Fibroblast of lung (primary cell): ENCODE results near the gene NUP85. TPM values are rescaled to one million over a fixed set of nuclear protein-coding genes. Genes with fewer than 3 reads are reported as not detected.

Source experiments
- DNase-seq, 2 donors: peaks; one replicate each; pipeline versions ENCODE4 v3.0.0 to v3.0.0-alpha.2; 2010; ENCODE audit warnings: low read depth in 2 of 2
- H2AFZ ChIP-seq: 2 replicates; pipeline ENCODE4 v1.5.1; 2012; ENCODE audit warnings: low read length, control low read depth, inconsistent platforms
- H3K27ac ChIP-seq: 2 replicates; pipeline ENCODE4 v1.5.1; 2011; ENCODE audit warnings: low read length, control low read depth; ENCODE audit not compliant: insufficient read depth
- H3K27me3 ChIP-seq: 2 replicates; pipeline ENCODE4 v1.5.1; 2011; ENCODE audit warnings: mild to moderate bottlenecking, low read length; ENCODE audit not compliant: control insufficient read depth, insufficient read depth
- H3K36me3 ChIP-seq: 2 replicates; pipeline ENCODE4 v1.5.1; 2011; ENCODE audit warnings: low read length; ENCODE audit not compliant: control insufficient read depth, insufficient read depth
- H3K4me1 ChIP-seq: 2 replicates; pipeline ENCODE4 v1.5.1; 2011; ENCODE audit warnings: low read length; ENCODE audit not compliant: control insufficient read depth, insufficient read depth; ENCODE audit errors: extremely low read depth
- H3K4me2 ChIP-seq: 2 replicates; pipeline ENCODE4 v1.5.1; 2011; ENCODE audit warnings: low read length, control low read depth; ENCODE audit not compliant: insufficient read depth; ENCODE audit errors: extremely low read depth
- H3K4me3 ChIP-seq, 4 experiments: fragments of 200-600 bp in 1 of 4; sonication (generic) in 1 of 4; replicated peaks in 1 of 4; 2 replicates each; pipeline ENCODE4 v1.5.1; 2011 to 2016; ENCODE audit warnings: low read length in 4 of 4, low read depth in 3 of 4, mild to moderate bottlenecking in 3 of 4, control low read depth in 2 of 4, inconsistent platforms in 1 of 4, mixed read lengths in 1 of 4; ENCODE audit not compliant: insufficient read depth in 1 of 4; ENCODE audit errors: control extremely low read depth in 1 of 4
- H3K79me2 ChIP-seq: 2 replicates; pipeline ENCODE4 v1.5.1; 2012; ENCODE audit warnings: mild to moderate bottlenecking, low read length, inconsistent platforms; ENCODE audit not compliant: control insufficient read depth, insufficient read depth
- H3K9ac ChIP-seq: 2 replicates; pipeline ENCODE4 v1.5.1; 2011; ENCODE audit warnings: mild to moderate bottlenecking, low read length, control low read depth; ENCODE audit not compliant: insufficient read depth
- H3K9me3 ChIP-seq: 2 replicates; pipeline ENCODE4 v1.5.1; 2012; ENCODE audit warnings: low read depth, low read length; ENCODE audit not compliant: control insufficient read depth, insufficient read depth
- H4K20me1 ChIP-seq: 2 replicates; pipeline ENCODE4 v1.5.1; 2011; ENCODE audit warnings: low read length; ENCODE audit not compliant: control insufficient read depth, insufficient read depth; ENCODE audit errors: extremely low read depth
- EZH2 ChIP-seq: IDR thresholded peaks from 2 replicates; pipeline ENCODE4 v1.5.1; 2012; ENCODE audit warnings: low read length, control low read depth, mild to moderate bottlenecking; ENCODE audit errors: missing control alignments
- polyA plus RNA-seq, 2 donors: library from polyadenylated mRNA; depleted of rRNA in 1 of 2; stranded (reverse) in 1 of 2; unstranded in 1 of 2; fragments of >200 nt; gene quantifications; 2 replicates each; pipeline ENCODE4 v1.2.1, GENCODE V29; 2011 to 2012; ENCODE audit warnings: missing spikeins in 1 of 2
- total RNA-seq: library from RNA; depleted of rRNA; stranded (reverse); fragments of >200 nt; gene quantifications from 2 replicates; pipeline ENCODE4 v1.2.1, GENCODE V29; 2014
- TF ChIP-seq, protein P1 (sequence below), 2 donors: IDR thresholded peaks in 1 of 2; conservative IDR thresholded peaks in 1 of 2; 1 replicate in 1 of 2; 2 replicates in 1 of 2; pipeline ENCODE4 v1.5.1; 2011 to 2012; ENCODE audit warnings: low read length in 2 of 2, control low read depth in 1 of 2, inconsistent platforms in 1 of 2, low read depth in 1 of 2, mild to moderate bottlenecking in 1 of 2

NUP85 gene
- total and polyA plus RNA-seq, 2 donors (not counting 1 experiment from before 2014, with no cell fraction given), result 18.5 to 29.6 TPM

DNA sequence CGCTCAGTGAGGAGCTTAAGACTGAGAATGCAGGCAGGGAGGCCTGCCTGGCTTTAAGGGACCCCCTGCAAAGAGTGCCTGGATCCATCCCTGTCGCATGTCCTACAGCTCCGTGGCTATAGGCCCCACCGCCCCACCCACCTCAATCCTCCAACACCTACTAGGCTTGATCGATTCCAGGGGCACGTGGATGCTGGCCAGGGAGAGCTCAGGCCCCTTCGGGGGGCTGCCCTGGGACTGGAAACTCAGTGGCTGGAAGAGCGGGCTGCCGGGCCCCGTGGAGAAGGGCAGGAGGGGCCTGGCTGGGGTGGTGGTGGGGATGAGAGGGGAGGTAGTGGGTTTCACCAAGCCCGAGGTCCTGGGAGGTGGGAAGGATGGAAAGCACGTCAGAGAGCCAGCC is 33.7 kb downstream of the NUP85 start:
- Histone ChIP-seq H3K27me3 (no peaks in the 10 kb centered on the region), H2AFZ (no peak overlapping the region), H3K79me2 (no peaks in the 10 kb centered on the region), H3K36me3 (peaks cover 44% of the 10 kb centered on the region), H4K20me1 (no peaks in the 10 kb centered on the region), H3K9me3 (no peaks in the 10 kb centered on the region), H3K9ac (no peak overlapping the region), H3K4me1 (peaks cover 3% of the 10 kb centered on the region), H3K4me3 (no peak overlapping the region), H3K4me2 (no peak overlapping the region), H3K27ac (no peak overlapping the region)
- no peak for DNase-seq
- TF ChIP-seq EZH2, result no peak
- TF ChIP-seq, protein P1, sequence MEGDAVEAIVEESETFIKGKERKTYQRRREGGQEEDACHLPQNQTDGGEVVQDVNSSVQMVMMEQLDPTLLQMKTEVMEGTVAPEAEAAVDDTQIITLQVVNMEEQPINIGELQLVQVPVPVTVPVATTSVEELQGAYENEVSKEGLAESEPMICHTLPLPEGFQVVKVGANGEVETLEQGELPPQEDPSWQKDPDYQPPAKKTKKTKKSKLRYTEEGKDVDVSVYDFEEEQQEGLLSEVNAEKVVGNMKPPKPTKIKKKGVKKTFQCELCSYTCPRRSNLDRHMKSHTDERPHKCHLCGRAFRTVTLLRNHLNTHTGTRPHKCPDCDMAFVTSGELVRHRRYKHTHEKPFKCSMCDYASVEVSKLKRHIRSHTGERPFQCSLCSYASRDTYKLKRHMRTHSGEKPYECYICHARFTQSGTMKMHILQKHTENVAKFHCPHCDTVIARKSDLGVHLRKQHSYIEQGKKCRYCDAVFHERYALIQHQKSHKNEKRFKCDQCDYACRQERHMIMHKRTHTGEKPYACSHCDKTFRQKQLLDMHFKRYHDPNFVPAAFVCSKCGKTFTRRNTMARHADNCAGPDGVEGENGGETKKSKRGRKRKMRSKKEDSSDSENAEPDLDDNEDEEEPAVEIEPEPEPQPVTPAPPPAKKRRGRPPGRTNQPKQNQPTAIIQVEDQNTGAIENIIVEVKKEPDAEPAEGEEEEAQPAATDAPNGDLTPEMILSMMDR (conservative IDR thresholded peaks at IDR 0.05 in 1 of 2, IDR thresholded peaks at IDR 0.05 in 1 of 2; ENCODE audit: low read depth in 1 of 2, low read length in 2 of 2), result no peak

DNA sequence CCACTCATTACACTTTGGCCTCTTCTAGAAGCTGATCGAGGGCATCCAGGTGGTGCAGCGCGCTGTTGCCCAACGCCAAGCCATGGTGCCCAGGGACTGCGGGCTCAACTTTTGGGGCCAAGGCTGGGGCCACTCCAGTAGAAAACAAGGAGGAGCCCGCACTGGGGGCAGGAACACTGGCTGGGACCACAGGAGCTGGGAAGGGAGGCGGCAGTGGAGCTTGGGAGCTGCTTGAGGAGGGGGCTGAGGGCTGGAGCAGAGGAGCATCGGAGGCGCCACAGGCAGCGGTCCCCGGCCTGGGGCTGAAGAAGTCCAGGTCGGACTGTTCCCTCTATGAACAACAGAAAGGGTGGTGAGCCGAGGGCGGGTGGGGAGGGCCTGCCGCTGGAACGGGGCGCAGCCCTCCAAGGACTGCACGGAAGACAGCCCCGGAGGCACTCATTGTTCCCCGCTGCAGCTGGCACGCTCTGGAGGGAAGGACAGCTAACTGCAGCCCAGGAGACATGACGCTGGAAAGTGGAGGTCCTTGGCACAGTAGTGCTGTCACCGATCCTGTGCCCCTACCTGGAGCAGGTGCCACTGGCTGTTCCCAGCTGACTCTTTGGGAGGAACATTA is 34.4 kb downstream of the NUP85 start:
- no peak for TF ChIP-seq EZH2
- TF ChIP-seq, protein P1 (conservative IDR thresholded peaks at IDR 0.05 in 1 of 2, IDR thresholded peaks at IDR 0.05 in 1 of 2; ENCODE audit: low read depth in 1 of 2, low read length in 2 of 2), result no peak
- Histone ChIP-seq H3K4me2 (no peak overlapping the region), H2AFZ (no peak overlapping the region), H3K27me3 (no peaks in the 10 kb centered on the region), H3K79me2 (no peaks in the 10 kb centered on the region), H3K4me3 (no peak overlapping the region), H3K9me3 (no peaks in the 10 kb centered on the region), H4K20me1 (no peaks in the 10 kb centered on the region), H3K36me3 (peaks cover 45% of the 10 kb centered on the region), H3K27ac (no peak overlapping the region), H3K9ac (no peak overlapping the region), H3K4me1 (peaks cover 3% of the 10 kb centered on the region)
- DNase-seq, result no peak

DNA sequence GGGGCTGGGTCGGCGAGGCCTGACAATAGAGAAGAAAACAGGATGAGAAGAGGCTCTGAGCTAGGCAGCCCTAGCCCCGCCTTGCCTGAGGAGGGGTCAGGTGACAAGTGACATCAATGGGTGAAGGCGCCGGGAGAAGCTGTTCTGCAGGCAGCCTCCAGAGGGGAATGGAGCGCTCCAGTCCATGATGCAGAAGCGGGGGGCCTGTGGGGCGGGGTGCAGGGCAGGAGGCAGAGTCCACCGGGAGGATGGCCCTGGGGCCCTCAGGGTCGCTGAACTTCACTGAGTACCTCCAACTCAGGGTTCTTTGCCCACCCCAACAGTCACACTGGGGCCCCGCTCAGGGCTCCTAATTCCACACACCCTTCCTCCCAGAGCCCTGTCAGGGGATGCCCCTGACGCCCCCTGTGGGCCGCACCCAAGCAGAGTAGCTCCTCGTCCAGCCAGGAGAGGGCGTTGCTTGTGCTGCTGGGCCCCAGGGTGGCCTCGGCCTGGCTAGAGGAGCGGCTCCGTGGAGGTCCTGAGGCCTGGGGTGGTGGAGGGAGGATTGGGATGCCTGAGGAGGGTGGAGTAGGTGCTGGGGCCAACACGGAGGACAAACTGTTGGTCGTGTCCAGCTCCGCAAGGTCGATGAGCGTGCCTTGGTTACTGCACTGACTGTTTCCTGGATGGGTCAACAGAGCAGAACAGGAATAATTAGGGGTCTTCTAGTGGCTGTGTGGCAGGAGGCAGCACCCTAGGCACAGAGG is 35.1 kb downstream of the NUP85 start:
- H3K27ac ChIP-seq, result peak overlapping the region; percentile 39
- no peak overlapping the region for H3K4me3 ChIP-seq
- peaks cover 3% of the 10 kb centered on the region for H3K4me1 ChIP-seq
- H3K27me3 ChIP-seq, result no peaks in the 10 kb centered on the region
- H3K4me2 ChIP-seq, result no peak overlapping the region
- H4K20me1 ChIP-seq, result no peaks in the 10 kb centered on the region
- H3K9ac ChIP-seq, result no peak overlapping the region
- DNase-seq, result peak; percentile 22 to 24
- H3K36me3 ChIP-seq, result peaks cover 50% of the 10 kb centered on the region
- H3K9me3 ChIP-seq, result no peaks in the 10 kb centered on the region
- no peaks in the 10 kb centered on the region for H3K79me2 ChIP-seq
- H2AFZ ChIP-seq, result no peak overlapping the region
- TF ChIP-seq, protein P1 (conservative IDR thresholded peaks at IDR 0.05 in 1 of 2, IDR thresholded peaks at IDR 0.05 in 1 of 2; ENCODE audit: low read depth in 1 of 2, low read length in 2 of 2), result peak; percentile 46 to 72
- no peak for TF ChIP-seq EZH2
